ENCODE results near the gene SH2D2A. TPM values are rescaled to one million over a fixed set of nuclear protein-coding genes. Genes with fewer than 3 reads are reported as not detected.
"Not testable (repeated sequence)": the region's sequence is repeated elsewhere in the genome, so short reads cannot be mapped to it uniquely, and the experiment has no call there.

SH2D2A gene
- total RNA-seq, 1 experiment from 2014 or later, result 135 TPM

- DNase-seq (ENCODE audit: extremely low read depth, low read depth), result no peak
These were observed 40.8 kb downstream of the SH2D2A start for GRCh38 chr1:156775799-156776198.

GRCh38 chr1:156773607-156774006 lies 43.0 kb downstream of the SH2D2A start:
- no peak for DNase-seq (ENCODE audit: extremely low read depth, low read depth)

- no peak for DNase-seq (ENCODE audit: extremely low read depth, low read depth)
These were observed 43.7 kb downstream of the SH2D2A start for GRCh38 chr1:156772728-156773497.

- no peak for DNase-seq (ENCODE audit: extremely low read depth, low read depth)
These were observed 44.4 kb downstream of the SH2D2A start for GRCh38 chr1:156772222-156772621.

GRCh38 chr1:156768610-156769295 lies 47.9 kb downstream of the SH2D2A start:
- DNase-seq (ENCODE audit: extremely low read depth, low read depth), result no peak

GRCh38 chr1:156767879-156768604 lies 48.6 kb downstream of the SH2D2A start:
- DNase-seq (ENCODE audit: extremely low read depth, low read depth), result no peak

- peak; percentile 100 for DNase-seq (ENCODE audit: extremely low read depth, low read depth)
These were observed 49.4 kb downstream of the SH2D2A start, which contains the start of gene PRCC for GRCh38 chr1:156767101-156767878. Gene PRCC (plus strand): TSS chr1:156767535. CDS start chr1:156767772, 237 bp downstream.

GRCh38 chr1:156766298-156767100 lies 50.1 kb downstream of the SH2D2A start:
- no peak for DNase-seq (ENCODE audit: extremely low read depth, low read depth)

- DNase-seq (ENCODE audit: extremely low read depth, low read depth), result no peak
These were observed 51.0 kb downstream of the SH2D2A start for GRCh38 chr1:156765666-156766065.

- not testable (repeated sequence) for DNase-seq (ENCODE audit: extremely low read depth, low read depth)
These were observed 51.5 kb downstream of the SH2D2A start for GRCh38 chr1:156765136-156765535.

GRCh38 chr1:156760796-156761104 lies 55.9 kb downstream of the SH2D2A start:
- DNase-seq (ENCODE audit: extremely low read depth, low read depth), result no peak

GRCh38 chr1:156760092-156760795 lies 56.4 kb downstream of the SH2D2A start:
- no peak for DNase-seq (ENCODE audit: extremely low read depth, low read depth)

- DNase-seq (ENCODE audit: extremely low read depth, low read depth), result not testable (repeated sequence)
These were observed 58.9 kb downstream of the SH2D2A start for GRCh38 chr1:156757572-156758253.

GRCh38 chr1:156756355-156756754 lies 60.3 kb downstream of the SH2D2A start:
- DNase-seq (ENCODE audit: extremely low read depth, low read depth), result no peak

Other genes with a start within 250 kb of the SH2D2A start
- gene IQGAP3, start 244.3 kb downstream of the SH2D2A start, total RNA-seq (2014; rRNA removed; shearing (Covaris generic)), result 27.6 and 28.7 TPM in 2 replicates
- not detected in 2 replicates for gene TTC24, start 237.1 kb downstream of the SH2D2A start, total RNA-seq (2014; rRNA removed; shearing (Covaris generic))
- gene NAXE, start 225.1 kb downstream of the SH2D2A start, total RNA-seq (2014; rRNA removed; shearing (Covaris generic)), result 235 and 249 TPM in 2 replicates
- gene GPATCH4, start 215.4 kb downstream of the SH2D2A start, total RNA-seq (2014; rRNA removed; shearing (Covaris generic)), result 28.7 and 36.7 TPM in 2 replicates
- 0.52 TPM in 1 of 2 replicates, not detected in the other for gene HAPLN2, start 197.4 kb downstream of the SH2D2A start, total RNA-seq (2014; rRNA removed; shearing (Covaris generic))
- gene BCAN, start 174.7 kb downstream of the SH2D2A start, total RNA-seq (2014; rRNA removed; shearing (Covaris generic)), result 0.07 TPM in 1 of 2 replicates, not detected in the other
- gene NES, start 139.4 kb downstream of the SH2D2A start, total RNA-seq (2014; rRNA removed; shearing (Covaris generic)), result 2.2 and 2.5 TPM in 2 replicates
- gene CRABP2, start 111.3 kb downstream of the SH2D2A start, total RNA-seq (2014; rRNA removed; shearing (Covaris generic)), result 1.2 and 1.8 TPM in 2 replicates
- gene METTL25B, start 88.4 kb downstream of the SH2D2A start, total RNA-seq (2014; rRNA removed; shearing (Covaris generic)), result 24.6 and 32.1 TPM in 2 replicates
- gene ISG20L2, start 88.1 kb downstream of the SH2D2A start, total RNA-seq (2014; rRNA removed; shearing (Covaris generic)), result 42.1 and 42.2 TPM in 2 replicates
- gene MRPL24, start 75.8 kb downstream of the SH2D2A start, total RNA-seq (2014; rRNA removed; shearing (Covaris generic)), result 175 and 203 TPM in 2 replicates
- gene HDGF, start 65.2 kb downstream of the SH2D2A start, total RNA-seq (2014; rRNA removed; shearing (Covaris generic)), result 460 and 499 TPM in 2 replicates
- gene PRCC, start 49.3 kb downstream of the SH2D2A start, total RNA-seq (2014; rRNA removed; shearing (Covaris generic)), result 52.0 and 67.4 TPM in 2 replicates
- gene INSRR, start 42.3 kb upstream of the SH2D2A start, total RNA-seq (2014; rRNA removed; shearing (Covaris generic)), result 0.17 and 0.42 TPM in 2 replicates
- 5.5 and 6.0 TPM in 2 replicates for gene NTRK1, start 44.0 kb upstream of the SH2D2A start, total RNA-seq (2014; rRNA removed; shearing (Covaris generic))
- gene PEAR1, start 76.9 kb upstream of the SH2D2A start, total RNA-seq (2014; rRNA removed; shearing (Covaris generic)), result 0.27 and 0.29 TPM in 2 replicates
- gene LRRC71, start 103.8 kb upstream of the SH2D2A start, total RNA-seq (2014; rRNA removed; shearing (Covaris generic)), result not detected in 2 replicates
- gene ARHGEF11, start 228.9 kb upstream of the SH2D2A start, total RNA-seq (2014; rRNA removed; shearing (Covaris generic)), result 32.0 and 36.8 TPM in 2 replicates